Dedifferentiated amniotic fluid mesenchymal stem cell (primary cell): Measurements from ENCODE around the gene KLHL6.
A peak's percentile ranks its signal among the peaks of the same experiment; 100 is the strongest.
"Not testable (repeated sequence)": the region's sequence is repeated elsewhere in the genome, so short reads cannot be mapped to it uniquely, and the experiment has no call there.

Experiments
- DNase-seq: peaks from one replicate; pipeline ENCODE4 v3.0.0-alpha.2; 2016; ENCODE audit errors: extremely low spot score

KLHL6 gene, protein sequence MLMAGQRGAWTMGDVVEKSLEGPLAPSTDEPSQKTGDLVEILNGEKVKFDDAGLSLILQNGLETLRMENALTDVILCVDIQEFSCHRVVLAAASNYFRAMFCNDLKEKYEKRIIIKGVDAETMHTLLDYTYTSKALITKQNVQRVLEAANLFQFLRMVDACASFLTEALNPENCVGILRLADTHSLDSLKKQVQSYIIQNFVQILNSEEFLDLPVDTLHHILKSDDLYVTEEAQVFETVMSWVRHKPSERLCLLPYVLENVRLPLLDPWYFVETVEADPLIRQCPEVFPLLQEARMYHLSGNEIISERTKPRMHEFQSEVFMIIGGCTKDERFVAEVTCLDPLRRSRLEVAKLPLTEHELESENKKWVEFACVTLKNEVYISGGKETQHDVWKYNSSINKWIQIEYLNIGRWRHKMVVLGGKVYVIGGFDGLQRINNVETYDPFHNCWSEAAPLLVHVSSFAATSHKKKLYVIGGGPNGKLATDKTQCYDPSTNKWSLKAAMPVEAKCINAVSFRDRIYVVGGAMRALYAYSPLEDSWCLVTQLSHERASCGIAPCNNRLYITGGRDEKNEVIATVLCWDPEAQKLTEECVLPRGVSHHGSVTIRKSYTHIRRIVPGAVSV

GRCh38 chr3:183555541-183556081 lies at the start of gene KLHL6:
TSS of gene KLHL6 (minus strand) at chr3:183555706. CDS start at chr3:183555653, 53 bp downstream.
- no peak for DNase-seq

DNA sequence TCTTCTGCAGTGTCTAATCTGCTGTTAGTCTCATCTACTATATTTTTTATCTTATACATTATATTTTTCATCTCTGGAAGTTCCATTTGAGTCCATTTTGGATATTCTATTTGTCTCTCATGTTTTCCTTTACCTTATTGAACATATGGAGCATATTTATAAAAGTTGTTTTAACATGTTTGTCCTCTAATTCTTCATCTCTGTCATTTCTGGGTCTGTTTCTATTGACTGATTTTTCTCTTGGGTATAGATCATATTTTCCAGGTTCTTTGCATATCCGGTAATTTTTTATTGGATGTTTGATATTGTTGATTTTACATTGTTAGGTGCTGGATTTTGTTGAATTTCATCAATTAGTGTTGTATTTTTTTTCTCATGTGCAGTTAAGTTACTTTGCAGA lies 42.5 kb upstream of the KLHL6 start:
- no peak for DNase-seq

DNA sequence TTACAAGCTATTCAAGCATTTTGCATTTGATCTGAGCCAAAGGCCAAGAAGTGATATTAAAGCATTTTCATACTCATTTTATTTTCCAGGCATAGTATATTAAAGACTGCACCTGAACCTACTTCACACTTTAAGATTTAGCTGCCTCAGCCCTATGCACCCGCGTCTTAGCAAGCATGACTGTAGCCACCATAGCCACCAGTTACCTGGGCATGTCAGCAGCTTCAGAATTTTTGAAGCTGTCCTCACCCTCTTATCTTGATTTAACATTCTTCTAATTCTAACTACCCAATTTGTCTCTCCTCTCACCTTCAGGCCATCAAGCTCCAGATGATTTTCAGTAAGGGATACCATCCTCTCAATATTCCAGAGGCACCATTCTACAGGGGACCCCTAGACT lies 39.1 kb upstream of the KLHL6 start:
- DNase-seq: no peak

- DNase-seq: no peak
Observed at GRCh38 chr3:183592821-183593220, 37.3 kb upstream of the KLHL6 start.

- DNase-seq: no peak
Observed at GRCh38 chr3:183591881-183592521, 36.5 kb upstream of the KLHL6 start.

- DNase-seq: no peak
Observed at GRCh38 chr3:183590442-183590841, 34.9 kb upstream of the KLHL6 start.

DNA sequence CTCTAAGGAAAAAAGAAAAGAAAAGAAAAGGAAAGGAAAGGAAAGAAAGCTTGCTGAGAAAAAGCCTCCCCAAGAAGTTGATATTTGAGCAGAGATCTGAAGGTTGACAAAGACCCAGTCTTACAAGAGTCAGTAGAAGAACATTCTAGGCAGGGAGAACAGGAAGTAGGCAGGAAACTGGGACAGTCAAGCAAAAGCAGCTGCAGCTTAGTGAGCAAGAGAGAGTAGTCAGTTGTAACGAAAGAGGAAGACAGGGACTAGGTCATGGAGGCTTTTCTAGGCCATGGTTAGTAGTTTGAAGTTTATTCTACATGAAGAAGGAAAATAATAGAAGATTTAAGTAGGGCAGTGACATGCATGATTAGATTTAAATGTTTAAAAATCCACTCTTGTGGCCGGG lies 31.8 kb upstream of the KLHL6 start:
- DNase-seq: no peak

- DNase-seq: no peak
Observed at GRCh38 chr3:183586477-183586876, 31.0 kb upstream of the KLHL6 start.

DNA sequence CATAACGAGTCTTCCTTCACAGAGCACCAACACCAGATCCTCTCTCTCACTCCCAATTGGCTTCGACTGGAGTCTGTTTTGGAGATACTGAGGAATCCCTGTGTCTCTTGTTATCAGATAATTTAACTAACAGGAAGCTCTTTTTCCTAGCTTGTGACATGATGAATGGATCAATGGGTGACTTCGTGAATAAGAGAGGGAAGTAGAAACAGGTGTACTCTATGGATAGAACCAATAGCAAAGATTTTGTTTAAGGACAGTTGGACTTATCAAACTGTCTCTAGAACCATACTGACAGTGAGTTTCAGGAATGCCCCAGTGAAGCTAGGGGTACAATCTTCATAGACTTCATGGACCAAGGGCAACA lies 29.4 kb upstream of the KLHL6 start:
- DNase-seq: no peak

GRCh38 chr3:183584246-183584913 lies 28.9 kb upstream of the KLHL6 start:
- peak; percentile 59 for DNase-seq

DNA sequence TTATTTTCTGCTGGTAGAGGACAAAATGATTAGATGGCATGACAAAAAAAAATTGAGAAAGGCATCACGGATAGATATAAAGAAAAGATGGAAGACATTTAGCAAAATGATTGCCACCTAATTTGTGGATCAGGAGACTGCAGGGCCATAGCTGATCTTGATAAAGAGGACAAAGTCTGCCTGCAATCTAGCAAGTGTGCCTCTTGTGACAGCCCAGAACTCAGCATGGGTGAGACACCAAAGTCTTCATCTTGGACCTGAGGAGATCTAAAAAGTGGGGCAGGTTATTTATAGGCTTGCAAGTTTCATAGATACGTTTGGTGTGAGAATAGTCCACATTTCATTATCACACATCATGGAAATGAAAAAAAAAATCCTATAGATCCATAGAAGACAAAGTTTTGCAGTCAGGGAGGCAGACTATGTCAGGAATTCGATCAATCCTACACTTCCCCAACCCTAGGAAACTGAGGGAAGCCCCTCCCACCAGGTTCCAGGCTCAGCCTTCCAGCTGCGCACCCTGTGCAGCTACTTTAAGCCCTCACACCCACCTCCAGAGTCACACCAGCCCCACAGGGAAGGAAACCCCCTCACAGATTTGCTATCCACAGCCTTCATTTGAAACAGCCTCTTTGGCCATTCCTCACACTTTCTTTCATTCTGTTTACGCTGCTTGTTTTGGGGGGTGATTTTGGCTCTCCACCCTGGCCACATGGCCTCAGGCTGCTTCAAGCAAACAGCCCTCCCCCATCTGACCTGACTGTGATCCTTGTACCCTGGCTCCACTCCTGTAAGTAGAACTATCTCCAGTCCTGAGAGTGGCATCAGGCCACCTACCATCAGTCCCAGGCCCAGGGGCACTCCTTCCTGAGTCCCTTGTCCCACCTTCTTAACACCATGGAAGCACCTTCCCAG lies 28.1 kb upstream of the KLHL6 start:
- no peak for DNase-seq

DNA sequence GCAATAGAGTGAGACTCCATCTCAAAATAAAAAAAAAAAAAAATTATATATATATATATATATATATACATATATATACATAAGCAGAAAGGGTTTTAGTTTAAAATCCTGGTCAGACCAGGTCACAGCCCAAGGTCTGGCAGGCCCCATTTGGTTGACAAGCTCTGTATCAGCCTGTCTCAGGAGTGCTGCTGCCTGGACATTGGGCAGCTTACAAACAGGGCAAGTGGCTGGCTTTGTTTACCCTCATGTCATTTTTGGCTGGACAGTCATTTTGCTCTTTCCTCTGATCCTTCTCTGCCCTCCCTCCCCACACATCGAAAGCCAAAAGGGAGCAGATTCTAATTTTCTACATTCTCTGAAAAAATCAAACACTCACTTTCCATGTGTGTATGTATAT lies 26.7 kb upstream of the KLHL6 start:
- no peak for DNase-seq

- no peak for DNase-seq
Observed at GRCh38 chr3:183581496-183582155, 26.1 kb upstream of the KLHL6 start.

DNA sequence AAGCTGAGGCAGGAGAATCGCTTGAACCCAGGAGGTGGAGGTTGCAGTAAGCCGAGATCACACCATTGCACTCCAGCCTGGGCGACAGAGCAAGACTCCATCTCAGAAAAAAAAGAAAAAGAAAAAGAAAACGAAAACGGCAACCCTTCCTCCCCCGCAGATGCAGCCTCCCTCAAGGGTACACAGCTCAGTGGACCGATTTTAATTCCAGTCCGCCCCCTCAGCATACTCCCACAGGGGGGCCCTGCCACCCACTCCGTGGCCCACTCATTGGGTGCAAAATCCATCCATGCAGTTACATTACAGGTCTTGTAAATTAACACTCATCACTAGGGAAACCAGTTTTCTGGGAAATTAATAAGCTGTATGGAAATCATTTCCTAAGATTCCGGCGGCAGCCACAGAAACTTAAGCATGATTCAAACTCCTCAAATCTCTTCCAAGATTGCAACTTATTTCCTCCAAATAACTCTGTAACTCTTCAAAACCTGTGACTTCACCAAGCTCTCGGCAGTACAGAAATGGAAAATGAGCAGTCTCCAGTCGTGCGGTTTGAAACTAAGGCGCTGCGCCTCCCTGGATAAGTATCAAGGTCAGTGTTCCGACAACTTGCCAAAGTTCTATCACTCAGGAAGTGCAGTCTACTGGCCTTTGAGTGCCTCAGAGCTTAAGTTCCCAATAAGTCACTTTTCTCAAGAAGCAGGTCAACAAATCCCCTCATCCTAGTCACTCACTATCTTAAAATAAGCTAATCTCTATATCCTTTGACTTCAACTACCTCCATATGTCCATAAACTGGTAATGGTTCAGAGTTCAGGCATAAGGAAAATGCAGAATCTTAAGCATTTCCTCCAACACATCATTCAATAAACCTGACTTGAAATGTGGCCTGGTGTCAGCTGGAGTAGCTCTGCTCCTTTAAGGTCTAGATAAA lies 24.7 kb upstream of the KLHL6 start:
- DNase-seq: no peak

GRCh38 chr3:183578179-183578578 lies 22.7 kb upstream of the KLHL6 start:
- no peak for DNase-seq

DNA sequence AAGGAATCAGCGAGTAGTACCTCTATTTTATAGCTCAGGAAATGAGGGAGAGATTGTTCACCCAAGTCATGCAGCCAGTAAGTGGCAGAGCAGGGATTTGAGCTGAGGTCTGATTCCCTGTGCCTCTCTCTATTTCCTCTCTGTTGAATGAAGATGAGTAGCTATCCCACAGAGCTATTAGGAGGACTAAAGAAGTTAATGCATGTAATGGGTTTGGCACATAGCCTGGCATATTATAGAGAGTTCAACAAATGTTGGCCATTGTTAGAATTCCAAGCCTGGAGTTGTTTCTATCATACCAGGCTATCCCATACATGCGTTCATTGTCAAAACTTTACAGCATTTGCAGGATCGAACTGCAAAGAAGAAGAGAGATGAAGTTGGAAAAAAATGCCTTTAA lies 21.8 kb upstream of the KLHL6 start:
- DNase-seq: no peak

- no peak for DNase-seq
Observed at GRCh38 chr3:183576487-183577107, 21.1 kb upstream of the KLHL6 start.

DNA sequence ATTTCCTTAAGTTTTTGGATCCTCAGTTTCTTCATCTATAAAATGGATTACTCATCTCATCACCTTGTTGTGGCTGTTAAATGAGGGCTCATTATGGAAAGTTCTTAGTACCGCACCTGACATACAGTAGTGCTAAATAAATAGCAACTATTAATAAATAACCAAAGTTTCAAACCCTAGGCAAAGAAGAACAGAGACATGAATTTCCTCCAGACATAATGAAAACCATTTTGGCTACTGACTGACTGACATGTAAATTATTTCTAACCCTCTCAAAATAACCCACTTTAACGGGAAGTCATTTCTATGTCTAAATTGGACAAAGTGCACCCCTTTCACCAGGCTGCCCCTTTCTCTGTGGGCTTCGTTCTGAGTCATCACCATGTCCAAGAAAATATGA lies 17.4 kb upstream of the KLHL6 start:
- no peak for DNase-seq

GRCh38 chr3:183570191-183570590 lies 14.7 kb upstream of the KLHL6 start:
- DNase-seq: not testable (repeated sequence)
